G401.6 (cell line): ENCODE data around the gene MAFB.

ENCODE experiments used
- FAIRE-seq: peaks from 2 replicates; lab custom pipeline; 2012; peaks lifted over from hg19 to GRCh38; lab: Jason Lieb, UNC

Gene MAFB

DNA sequence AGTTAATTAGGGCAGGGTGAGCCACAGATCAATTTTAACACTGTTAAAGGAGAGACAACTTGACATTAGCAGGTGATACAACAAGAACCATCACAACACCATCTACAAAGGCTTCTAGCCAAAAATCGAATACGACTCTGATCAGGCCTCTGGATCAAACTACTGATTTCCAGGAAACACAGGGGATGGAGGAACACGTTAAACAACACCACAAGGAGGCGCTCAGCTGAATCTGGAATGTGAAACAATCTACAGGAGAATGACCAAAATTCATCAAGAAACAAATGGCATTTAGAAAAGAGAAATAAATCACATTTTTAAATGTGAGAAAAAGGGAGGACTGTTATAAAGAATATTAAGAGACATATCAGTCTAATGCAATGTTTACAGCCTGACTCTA lies 13.5 kb upstream of the MAFB start:
- no peak for FAIRE-seq

DNA sequence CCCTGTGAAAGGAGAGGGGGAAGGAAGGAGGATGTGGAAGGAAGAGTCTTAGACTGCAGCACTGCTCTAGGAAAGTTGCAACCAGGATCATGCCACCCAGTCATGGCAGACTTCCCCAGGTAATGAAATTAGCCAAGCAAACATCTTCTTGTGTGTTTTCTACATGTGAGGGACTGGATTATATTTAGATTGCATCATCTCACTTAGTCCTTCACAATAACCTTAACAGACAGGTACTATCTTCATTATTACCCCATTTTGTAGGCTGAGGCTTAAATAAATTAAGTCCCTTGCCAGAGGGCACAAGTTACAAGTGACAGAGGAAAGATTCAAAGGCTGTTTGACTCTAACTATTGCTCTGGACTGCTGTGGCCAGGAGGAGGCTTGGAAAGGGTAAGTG lies 9.7 kb upstream of the MAFB start:
- FAIRE-seq, result no peak

DNA sequence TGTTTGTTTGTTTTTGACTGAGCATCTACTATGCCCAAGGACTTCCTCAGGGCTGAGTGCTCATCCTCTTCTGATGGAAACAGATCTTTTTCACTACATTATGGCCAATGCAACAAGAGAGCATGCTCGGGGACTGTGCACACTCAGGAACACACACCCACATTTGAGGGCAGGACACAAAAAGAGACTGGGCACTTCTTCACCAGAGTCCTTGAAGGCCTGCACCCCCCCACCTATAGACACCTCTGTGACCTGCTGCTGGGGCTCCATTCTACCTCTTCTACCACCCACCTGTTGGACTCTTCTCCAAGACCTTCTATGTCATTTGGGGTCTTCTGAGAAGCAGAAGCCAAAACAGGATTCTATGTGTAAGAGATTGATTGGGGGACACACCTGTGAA lies 9.2 kb upstream of the MAFB start:
- FAIRE-seq, result no peak

DNA sequence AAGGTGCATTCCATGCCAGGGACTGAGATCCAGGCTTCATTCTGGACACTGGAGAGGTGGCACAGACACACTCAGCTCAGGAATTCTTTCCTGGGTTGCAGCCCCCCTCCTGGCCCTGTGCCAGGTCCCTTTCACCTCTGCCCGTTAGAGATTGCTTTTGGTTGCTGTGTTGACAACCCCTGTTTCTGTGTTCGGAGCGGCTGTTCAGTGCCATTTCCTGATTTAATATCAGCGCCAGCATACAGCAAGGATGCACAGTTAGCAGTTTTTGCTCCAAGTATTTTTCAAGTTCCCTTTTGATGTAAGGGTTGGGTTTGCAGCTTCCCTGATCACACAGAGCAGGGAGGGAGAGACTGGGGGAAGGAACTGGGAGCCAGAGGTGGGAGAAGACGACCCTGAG lies 8.5 kb upstream of the MAFB start:
- no peak for FAIRE-seq

DNA sequence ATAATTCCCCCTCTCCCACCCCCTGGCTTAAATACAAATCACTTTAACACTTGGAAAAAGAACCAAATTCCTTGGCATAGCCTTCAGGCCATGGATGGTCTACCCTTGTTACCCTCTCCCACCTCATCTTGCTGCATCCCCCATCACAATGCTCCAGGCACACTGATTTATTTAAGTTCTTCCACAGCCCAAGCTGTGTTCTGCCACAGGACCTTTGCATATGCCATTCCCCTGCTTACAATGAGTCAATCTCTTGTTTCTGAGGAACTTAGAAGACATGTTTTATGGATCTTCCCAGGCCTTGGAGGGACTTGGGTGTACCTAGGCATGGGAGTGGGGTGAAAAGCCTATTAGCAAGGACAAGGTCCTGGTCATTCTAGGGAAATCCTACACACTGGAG lies 6.2 kb upstream of the MAFB start:
- no peak for FAIRE-seq

DNA sequence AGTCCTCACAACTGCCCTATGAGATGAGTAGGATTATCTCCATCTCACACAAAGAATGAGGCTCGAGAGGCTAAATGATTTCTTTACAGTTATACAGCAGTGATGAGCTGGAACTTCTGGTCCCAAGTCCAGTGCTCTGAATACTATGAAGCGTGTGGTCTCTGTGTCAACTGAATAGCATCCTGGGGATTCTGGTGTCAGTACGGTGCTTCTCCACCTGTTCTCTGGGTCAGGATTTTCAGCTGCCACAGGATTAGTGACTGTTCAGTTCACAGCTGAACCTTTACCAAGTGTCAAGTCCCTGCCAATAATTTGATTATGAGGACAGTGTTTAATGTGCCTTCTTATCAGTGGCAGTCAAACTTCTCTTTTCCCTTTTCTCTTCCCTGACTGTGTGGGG lies 5.2 kb upstream of the MAFB start:
- FAIRE-seq, result no peak

DNA sequence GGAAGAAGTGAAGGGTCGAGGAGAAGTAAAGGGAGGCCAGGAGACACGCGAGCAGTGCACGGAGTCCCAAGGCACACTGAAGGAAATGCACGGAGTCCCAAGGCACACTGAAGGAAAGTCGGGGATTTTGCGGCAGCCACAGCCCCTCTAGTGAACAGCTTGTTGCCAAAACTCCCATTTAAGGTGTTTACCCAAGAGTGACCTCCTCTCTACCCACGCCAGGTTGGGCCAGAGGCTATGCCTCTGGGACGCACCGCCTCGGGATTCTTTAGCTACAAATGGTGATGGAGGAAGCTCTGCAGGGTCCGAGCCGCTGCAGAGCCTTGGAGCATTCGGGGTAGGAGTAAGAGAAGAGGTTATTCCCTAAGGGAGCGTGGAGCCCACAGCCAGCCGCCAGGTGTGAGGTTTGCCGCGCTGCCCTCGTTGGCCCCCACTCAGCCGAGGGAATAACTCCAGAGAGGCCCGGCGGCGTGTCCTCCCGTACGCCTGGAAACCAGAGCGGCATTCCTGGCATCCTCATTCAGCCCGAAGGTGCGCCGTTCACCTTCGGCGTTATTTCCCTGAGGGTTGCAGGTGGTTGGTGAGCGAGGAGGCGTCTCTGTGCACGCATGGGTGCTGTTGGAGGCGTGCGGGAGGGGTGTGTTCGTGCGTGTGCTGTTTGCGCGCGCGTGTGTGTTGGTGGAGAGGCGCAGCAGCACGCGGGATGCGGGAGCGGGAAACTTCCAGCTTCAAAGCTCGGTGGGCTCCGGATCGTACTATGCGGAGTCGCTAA lies 3.4 kb upstream of the MAFB start:
- no peak for FAIRE-seq

DNA sequence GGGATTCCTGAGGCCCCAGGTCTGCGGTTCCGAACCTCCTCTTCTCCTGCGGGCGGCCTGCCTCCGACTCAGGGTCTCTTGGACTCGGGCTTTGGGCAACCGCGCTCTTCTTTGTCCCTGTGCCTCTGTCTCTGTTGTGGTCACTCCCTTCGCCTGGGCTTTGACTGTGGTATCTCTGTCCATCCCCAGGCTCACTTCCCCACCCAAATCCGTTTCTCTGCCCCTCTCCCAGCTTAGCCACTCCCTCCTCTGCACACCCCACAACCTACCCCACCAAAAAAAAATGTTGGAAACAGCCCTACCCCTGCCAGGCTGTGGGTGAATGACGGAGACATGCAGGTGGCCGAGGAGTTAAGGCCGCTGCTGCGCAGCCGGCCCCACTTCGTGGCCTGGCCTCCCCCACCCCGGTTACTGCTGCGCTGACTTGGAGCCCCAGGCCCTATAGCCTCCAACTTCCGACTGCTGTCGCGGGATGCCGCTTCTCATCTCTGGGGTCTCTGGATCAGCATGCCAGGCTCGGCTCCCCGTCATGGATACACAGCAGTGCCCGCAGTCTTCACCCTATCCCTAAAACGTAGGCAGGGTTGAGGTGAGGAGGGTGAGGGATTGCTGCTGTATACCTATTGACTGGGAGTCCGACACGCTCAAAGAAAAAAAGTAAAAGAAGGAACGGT lies 2.7 kb upstream of the MAFB start:
- FAIRE-seq, result no peak

DNA sequence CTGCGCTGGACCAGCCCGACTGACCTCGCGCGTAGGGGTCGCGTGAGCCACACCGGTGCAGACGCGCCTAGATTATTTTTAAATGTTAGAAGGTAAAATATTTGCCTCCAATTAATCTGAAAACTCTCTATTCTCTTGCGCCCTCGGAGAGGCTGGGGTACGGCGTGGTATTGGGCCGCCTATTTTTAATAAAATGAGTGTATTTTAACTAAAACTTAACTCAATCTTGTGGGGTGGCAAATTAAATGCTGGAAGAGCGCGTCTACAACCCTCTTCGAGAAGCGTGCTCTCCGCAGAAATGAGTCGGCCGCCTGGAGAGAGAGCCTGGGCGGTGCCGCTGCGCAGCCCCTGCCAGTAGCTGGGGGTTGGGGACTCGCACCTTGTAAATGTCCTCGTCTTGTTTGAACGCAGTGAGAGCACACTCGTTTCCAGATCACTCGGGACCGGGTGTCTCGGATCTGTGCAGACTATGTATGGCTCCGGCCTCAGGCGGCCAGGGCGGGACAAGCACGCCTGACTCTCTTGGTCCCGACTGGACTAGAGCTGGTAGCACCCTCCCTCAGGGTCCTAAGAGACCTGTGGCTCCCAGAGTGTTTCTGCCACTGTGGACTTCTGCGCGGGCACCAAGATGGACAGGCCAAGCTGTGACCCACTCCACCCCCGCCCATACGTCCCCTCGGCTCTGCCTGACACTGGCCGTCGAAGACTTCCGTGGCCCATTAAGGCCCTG lies 2.0 kb upstream of the MAFB start:
- no peak for FAIRE-seq

DNA sequence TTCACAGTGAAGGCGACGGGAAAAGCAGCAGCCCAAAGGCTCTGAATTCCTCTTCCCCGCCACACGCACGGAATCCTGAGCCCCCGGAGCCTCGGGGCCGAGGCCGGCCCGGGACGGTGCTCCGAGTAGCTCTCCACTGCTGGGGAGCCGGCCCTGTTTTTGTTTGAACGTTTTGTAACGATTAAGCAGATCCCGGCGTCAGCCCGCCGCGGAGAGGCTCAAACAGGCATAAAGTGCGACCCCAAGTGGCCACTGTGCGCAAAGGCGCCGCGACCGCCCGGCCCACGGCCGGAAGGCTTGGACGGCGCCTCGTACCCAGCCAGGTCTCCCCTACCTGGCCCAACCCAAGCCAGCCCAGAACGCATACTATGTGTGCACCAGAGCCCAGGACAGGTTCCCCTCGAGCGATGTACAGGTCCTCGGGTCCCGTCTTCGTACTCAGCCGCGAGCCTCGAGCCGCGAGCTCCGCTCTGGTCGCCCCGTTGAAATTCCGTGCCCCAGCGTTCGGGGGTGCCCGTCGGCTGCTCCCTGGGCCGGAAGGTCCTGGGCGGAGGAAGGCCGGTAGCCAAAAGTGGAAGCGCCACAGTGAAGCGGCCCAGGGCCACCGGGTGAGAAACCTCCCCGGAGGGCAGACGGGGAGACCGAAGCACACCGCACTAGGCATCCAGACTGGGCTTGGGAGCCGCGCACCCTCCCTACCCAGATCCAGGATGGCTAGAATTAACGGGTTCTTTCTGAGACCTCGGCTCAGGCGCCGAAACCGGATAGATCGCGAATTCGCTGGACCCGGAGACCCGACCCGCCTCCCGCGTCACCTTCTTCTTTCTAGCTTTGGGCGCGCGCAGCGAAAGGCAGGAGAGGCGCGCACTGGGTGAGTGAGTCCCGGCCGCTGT lies 1.2 kb upstream of the MAFB start:
- no peak for FAIRE-seq

DNA sequence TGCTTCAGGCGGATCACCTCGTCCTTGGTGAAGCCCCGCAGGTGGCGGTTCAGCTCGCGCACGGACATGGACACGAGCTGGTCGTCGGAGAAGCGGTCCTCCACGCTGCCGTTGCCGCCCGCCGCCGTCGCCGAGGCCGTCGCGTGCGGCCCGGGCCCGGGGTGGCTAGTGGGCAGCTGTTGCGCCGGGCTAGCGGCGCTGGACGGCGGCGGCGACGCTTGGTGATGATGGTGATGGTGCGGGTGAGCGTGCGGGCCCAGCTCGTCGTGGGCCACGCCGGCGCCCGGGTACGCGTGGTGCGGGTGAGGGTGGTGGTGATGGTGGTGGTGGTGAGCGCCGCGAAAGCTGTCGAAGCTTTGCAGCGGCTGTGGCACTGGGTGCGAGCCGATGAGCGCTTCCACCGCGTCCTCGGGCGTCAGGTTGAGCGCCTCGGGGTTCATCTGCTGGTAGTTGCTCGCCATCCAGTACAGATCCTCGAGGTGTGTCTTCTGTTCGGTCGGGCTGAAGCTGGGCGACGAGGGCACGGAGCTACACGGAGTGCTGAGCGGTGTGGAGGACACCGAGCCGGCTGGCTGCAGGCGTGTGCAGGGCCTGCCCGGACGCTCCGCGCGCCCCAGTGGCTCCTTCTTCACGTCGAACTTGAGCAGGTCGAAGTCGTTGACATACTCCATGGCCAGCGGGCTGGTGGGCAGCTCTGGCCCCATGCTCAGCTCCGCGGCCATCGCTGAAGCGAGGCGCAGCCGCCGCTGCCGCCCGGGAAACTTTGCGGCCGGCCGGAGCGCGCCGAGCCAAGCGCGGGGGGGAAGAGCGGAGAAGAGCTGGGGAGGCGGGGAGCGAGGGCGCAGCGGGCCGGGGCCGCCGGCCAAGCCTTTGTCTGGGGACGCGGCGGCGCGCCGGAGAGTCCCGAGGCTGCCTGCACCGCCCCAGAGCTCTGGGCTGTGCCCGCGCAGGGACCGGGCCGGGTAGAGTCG lies 622 bp downstream of the MAFB start:
- FAIRE-seq, result no peak

DNA sequence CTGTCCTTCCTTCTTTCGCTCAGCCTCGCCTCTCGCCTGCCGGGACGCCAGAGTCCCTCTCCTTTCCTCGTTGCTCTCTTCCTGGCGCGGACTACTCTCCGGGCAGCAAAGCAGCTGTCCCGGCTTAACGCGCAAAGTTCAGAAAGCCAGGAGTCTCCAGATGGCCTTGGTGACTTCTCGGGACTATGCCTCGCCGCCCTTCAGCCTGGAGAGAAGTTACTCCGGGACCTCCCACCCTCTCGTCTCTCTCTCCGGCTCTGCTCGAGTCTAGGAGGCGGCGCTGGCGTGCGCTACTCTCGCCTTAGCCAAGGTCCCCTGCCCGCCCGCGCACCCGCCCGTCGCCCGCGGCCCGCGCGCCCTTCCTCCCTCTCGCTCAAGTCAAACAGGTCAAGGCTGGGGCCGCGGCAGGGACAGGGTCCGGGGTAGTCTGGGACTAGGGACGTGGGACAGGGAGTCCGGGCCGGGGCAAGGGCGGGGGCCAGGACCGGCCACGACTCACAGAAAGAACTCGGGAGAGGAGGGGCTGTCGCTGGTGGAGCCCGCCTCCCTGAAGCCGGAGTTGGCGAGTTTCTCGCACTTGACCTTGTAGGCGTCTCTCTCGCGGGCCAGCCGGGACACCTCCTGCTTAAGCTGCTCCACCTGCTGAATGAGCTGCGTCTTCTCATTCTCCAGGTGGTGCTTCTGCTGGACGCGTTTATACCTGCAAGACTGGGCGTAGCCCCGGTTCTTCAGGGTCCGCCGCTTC lies 1.5 kb downstream of the MAFB start:
- no peak for FAIRE-seq

DNA sequence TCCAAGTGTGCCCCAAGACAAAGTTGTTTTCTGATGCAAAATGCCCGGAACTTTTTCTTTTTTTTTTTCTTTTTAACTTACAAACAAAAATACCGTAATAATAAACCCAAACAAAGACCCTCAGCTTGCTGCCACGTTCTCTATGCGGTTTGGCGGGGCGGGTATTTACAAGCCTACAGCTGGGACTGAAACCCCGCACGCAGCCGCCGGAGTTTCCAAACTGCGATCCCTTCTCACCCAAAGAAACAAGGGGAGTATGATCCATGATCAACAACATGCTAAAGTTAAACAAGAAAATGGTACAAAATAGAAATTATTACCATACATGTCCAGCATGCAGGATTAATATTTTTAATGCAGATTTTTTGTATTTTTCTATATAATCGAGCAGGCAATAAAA lies 2.1 kb downstream of the MAFB start:
- FAIRE-seq, result no peak

DNA sequence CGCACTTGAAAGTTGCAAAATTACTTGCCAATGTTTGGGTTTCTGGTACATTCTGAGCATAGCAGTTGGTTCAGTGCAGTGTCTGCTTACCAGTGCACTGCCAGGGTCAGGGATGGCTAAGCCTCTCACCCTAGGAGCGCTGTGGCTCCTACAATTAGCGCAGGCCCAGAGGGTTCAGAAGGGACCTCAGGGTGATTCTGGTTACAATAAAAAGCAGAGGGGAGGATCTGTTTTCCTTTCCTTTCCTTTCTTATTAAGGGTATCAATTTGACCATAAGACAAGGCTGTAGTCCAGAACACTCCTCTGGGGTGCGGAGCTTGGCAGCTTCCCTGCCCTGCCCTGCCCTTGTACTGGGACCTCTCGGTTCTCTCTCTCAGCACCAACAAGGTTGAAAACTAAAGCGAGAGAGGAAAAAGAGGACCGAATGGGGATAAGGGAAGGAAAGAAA lies 2.6 kb downstream of the MAFB start:
- no peak for FAIRE-seq

DNA sequence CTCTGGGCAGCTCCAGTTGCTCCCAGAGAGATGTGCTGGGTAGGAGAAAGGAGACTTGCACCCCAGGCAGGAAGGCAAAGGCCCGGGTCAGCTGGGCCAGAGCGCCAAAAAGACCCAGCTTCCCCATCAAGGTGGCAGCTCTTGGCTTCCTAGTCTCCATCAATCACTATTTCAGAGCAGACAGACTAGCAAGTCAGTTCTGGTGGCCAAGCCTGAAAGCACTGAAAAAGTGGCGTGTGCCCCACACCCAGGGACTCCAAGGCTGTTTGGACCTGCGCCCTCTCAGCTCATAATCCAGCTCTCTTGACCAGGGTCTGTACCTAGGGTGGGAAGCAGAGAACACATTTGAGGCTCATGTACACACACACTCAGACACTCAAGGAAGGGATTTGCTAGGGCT lies 3.7 kb downstream of the MAFB start:
- no peak for FAIRE-seq

DNA sequence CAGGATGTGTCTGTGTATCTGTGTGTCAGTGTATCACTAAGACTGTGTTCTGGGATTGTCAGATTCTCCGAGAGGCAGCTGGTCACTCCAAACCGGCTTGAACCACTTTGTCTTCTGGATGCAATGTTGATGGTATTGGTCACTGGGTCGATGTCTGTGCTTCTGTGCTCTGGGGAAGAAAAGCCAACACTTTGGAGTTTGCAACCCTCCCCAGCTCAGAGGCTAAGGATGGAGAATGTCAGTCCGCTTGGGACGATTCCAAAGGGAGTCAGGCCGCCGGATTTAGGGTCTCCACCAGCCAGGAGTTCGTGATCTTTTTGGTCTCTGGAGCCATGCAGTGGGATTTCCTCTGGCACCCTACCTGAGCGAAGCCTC lies 5.2 kb downstream of the MAFB start:
- FAIRE-seq, result no peak

DNA sequence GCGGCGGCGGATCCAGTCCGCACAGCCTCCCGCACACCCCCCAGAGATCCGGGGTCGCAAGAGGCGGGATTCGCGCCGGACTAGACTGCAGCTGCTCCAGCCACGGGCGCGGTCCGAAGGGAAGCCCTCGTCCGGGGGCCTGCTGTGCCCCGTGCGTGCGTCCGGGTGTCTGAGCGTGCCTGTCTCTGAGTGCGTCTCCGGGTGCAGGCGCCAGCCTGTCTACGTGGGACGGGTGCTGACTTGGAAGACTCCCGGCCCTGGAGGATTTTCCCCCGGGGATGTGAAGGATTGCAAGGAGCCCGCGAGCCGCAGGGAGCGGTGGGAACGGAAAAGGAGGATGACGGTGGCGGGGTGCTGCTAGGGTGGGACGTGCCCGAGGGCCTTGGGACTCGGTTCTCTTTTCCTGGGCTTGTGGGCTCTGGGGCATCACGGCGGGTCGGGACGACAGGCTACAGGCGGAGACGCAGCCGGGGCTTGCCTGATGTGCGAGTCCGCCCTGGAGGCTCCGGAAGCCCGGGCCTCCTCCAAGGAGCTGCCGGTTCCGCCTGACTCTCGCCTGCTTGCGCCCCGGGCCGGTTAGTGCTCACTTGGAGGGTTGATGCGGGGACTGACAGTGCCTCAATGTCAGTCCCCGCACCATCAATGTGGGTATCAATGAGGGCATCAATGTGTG lies 5.7 kb downstream of the MAFB start:
- no peak for FAIRE-seq

DNA sequence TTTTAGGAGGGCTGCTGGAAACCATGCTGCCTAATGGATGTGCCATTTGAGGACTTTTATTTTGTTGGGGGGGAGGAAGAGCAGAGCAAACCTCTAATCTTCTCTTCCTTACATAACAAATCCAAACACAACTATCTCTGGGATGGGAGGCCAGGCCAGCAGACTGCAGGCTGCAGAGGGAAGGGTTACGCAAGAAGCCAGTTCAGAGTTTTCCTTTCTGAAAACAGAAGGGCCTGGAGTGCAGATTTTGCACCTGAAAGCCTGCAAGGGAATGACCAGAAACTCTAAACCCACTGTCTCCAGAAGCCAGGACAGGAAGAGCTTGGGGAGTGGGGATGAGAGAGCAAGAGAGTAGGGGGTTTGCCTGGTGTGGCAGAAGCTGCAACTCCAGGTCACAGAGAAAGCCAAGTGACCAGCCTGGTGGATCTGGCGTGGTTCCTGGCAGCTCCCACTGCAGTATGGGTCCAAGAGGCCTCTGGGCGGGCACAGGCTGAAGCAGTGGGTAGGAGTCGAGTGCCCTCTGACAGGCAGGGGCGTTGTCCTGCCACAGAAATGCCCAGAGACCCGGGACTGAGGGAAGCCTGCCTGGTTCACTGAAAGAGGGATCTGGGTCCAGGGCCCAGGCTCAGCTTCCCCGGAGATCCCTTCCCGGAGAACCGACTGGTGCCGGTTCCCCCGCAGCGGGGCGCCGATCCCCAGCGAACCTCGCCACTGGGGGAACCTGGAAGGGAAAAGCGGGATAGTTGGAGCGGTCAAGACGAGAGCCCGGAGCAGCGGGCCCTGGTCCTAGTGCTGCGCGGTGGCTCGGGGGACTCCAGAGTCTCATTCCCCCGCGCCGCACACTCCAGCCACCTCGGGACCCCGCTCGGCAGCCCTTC lies 6.7 kb downstream of the MAFB start:
- FAIRE-seq, result no peak

DNA sequence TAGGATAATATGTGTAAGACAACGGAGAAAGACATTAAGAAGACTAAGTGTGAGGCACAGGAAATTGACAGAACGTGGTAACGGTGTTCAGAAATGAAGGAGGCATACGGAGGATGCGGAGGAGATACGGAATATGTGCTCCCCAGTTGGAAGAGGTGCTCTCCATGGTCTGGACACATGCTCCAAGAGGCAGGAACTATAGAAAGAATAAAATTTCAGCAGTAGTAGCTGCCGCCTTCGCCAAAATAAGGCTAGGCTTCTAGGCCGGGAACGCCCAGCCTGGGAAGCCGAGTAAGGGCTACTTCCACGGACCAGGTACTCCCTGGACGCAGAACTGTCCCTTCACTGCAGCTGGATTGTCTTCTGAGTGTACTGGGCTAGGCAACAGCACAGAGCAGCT lies 7.4 kb downstream of the MAFB start:
- no peak for FAIRE-seq
